Right atrium auricular region (tissue), 2 donors: ENCODE data around the gene RARG. TPM values are rescaled to one million over a fixed set of nuclear protein-coding genes. Genes with fewer than 3 reads are reported as not detected.

Experiments
- DNase-seq: peaks from one replicate; pipeline ENCODE4 v3.0.0-alpha.2; 2019; ENCODE audit warnings: low spot score
- H3K27ac ChIP-seq, 2 donors: fragments of 200-600 bp; sonication (generic); 1 replicate in 1 of 2; 2 replicates in 1 of 2; pipeline ENCODE4 v1.5.1; 2016 to 2019
- H3K27me3 ChIP-seq, 2 donors: fragments of 200-600 bp; sonication (generic); one replicate each; pipeline versions ENCODE4 v1.5.1 to v1.6.0; 2017 to 2019
- H3K36me3 ChIP-seq: fragments of 200-600 bp; sonication (generic); one replicate; pipeline ENCODE4 v1.5.1; 2016
- H3K4me1 ChIP-seq, 2 donors: fragments of 200-600 bp; sonication (generic); one replicate each; pipeline versions ENCODE4 v1.5.1 to v1.6.0; 2017 to 2019
- H3K4me3 ChIP-seq, 2 donors: fragments of 200-600 bp; sonication (generic); 1 replicate in 1 of 2; 2 replicates in 1 of 2; pipeline ENCODE4 v1.5.1; 2017 to 2019; ENCODE audit warnings: mild to moderate bottlenecking in 1 of 2, moderate library complexity in 1 of 2
- H3K9me3 ChIP-seq, 2 donors: fragments of 200-600 bp; sonication (generic); one replicate each; pipeline ENCODE4 v1.5.1; 2019
- CTCF ChIP-seq, 2 donors: fragments of 200-600 bp; sonication (generic); IDR thresholded peaks; one replicate each; pipeline ENCODE4 v1.5.1; 2019; ENCODE audit warnings: antibody characterized with exemption in 2 of 2
- total RNA-seq, 2 donors: library from RNA; depleted of rRNA; stranded (reverse); fragments of >200 nt; gene quantifications; one replicate each; pipeline ENCODE4 v1.1.0, GENCODE V29; 2016

The RARG gene
- total RNA-seq, 2 donors from 2014 or later = 14.8 to 15.0 TPM

GRCh38 chr12:53220694-53221202, 11.3 kb downstream of the RARG start:
- Histone ChIP-seq H3K27me3 (no peaks in the 10 kb centered on the region), H3K9me3 (no peaks in the 10 kb centered on the region), H3K4me3 (peak overlapping the region; percentile 61 to 67), H3K27ac (peak overlapping the region; percentile 95 to 96), H3K36me3 (no peaks in the 10 kb centered on the region), H3K4me1 (peaks cover 0 to 75% of the 10 kb centered on the region in 2 donors)
- TF ChIP-seq CTCF (IDR thresholded peaks at IDR 0.05) = no peak
- peak; percentile 85 for DNase-seq

- DNase-seq = no peak
- Histone ChIP-seq H3K9me3 (no peaks in the 10 kb centered on the region), H3K4me3 (peak overlapping the region; percentile 61 to 67), H3K27ac (peak overlapping the region; percentile 95 to 96), H3K36me3 (no peaks in the 10 kb centered on the region), H3K27me3 (no peaks in the 10 kb centered on the region), H3K4me1 (peaks cover 0 to 81% of the 10 kb centered on the region in 2 donors)
- no peak for TF ChIP-seq CTCF (IDR thresholded peaks at IDR 0.05)
These were observed 11.9 kb downstream of the RARG start for GRCh38 chr12:53219956-53220693.

- peaks cover 0 to 82% of the 10 kb centered on the region in 2 donors for H3K4me1 ChIP-seq
- H3K27me3 ChIP-seq = no peaks in the 10 kb centered on the region
- peak overlapping the region; percentile 95 to 96 for H3K27ac ChIP-seq
These were observed 12.6 kb downstream of the RARG start for GRCh38 chr12:53219292-53219955.

GRCh38 chr12:53218551-53219291, 13.3 kb downstream of the RARG start:
- DNase-seq = no peak
- H3K4me1 ChIP-seq = peaks cover 0 to 82% of the 10 kb centered on the region in 2 donors
- peak overlapping the region; percentile 95 to 96 for H3K27ac ChIP-seq
- H3K4me3 ChIP-seq = peak overlapping the region; percentile 61 to 67
- no peak for TF ChIP-seq CTCF (IDR thresholded peaks at IDR 0.05)
- peaks cover 4% of the 10 kb centered on the region for H3K36me3 ChIP-seq
- no peaks in the 10 kb centered on the region for H3K27me3 ChIP-seq
- H3K9me3 ChIP-seq = no peaks in the 10 kb centered on the region

More at GRCh38 chr12:53219292-53219955, 12.6 kb downstream of the RARG start:
- DNase-seq = no peak
- no peak for TF ChIP-seq CTCF (IDR thresholded peaks at IDR 0.05)
- no peaks in the 10 kb centered on the region for H3K9me3 ChIP-seq
- H3K4me3 ChIP-seq = peak overlapping the region; percentile 61 to 67
- no peaks in the 10 kb centered on the region for H3K36me3 ChIP-seq

GRCh38 chr12:53217931-53218307, 14.1 kb downstream of the RARG start:
- no peaks in the 10 kb centered on the region for H3K27me3 ChIP-seq
- peak overlapping the region; percentile 61 to 67 for H3K4me3 ChIP-seq
- no peak for TF ChIP-seq CTCF (IDR thresholded peaks at IDR 0.05)
- no peak for DNase-seq
- H3K9me3 ChIP-seq = no peaks in the 10 kb centered on the region
- H3K4me1 ChIP-seq = peaks cover 0 to 82% of the 10 kb centered on the region in 2 donors
- H3K27ac ChIP-seq = peak overlapping the region; percentile 95 to 96
- H3K36me3 ChIP-seq = peaks cover 9% of the 10 kb centered on the region
